H9 (cell line): ENCODE data around the gene ASL. TPM values are rescaled to one million over a fixed set of nuclear protein-coding genes. Genes with fewer than 3 reads are reported as not detected.
A peak's percentile ranks its signal among the peaks of the same experiment; 100 is the strongest.

ENCODE experiments used
- DNase-seq: peaks from one replicate; pipeline ENCODE4 v3.0.0-alpha.2; 2017
- H2AFZ ChIP-seq: one replicate; pipeline ENCODE4 v1.6.1; 2013; ENCODE audit warnings: mild to moderate bottlenecking, low read length, control low read depth, moderate library complexity
- H2AK5ac ChIP-seq: 2 replicates; pipeline ENCODE4 v1.6.1; 2013; ENCODE audit warnings: low read length, control low read depth, mixed read lengths; ENCODE audit not compliant: insufficient read length
- H2BK120ac ChIP-seq: one replicate; pipeline ENCODE4 v1.6.1; 2013; ENCODE audit warnings: low read depth, mild to moderate bottlenecking, low read length, control low read depth, inconsistent platforms; ENCODE audit not compliant: poor library complexity, severe bottlenecking
- H2BK12ac ChIP-seq: 2 replicates; pipeline ENCODE4 v1.6.1; 2013; ENCODE audit warnings: low read length, control low read depth, mixed read lengths, low read depth; ENCODE audit not compliant: insufficient read length
- H2BK15ac ChIP-seq: 2 replicates; pipeline ENCODE4 v1.6.1; 2013; ENCODE audit warnings: low read depth, low read length, control low read depth
- H2BK20ac ChIP-seq: one replicate; pipeline ENCODE4 v1.6.1; 2013; ENCODE audit warnings: low read depth, mild to moderate bottlenecking, low read length, control low read depth, inconsistent platforms; ENCODE audit not compliant: poor library complexity, severe bottlenecking
- H2BK5ac ChIP-seq: 2 replicates; pipeline ENCODE4 v1.6.1; 2013; ENCODE audit warnings: low read length, control low read depth, mixed read lengths; ENCODE audit not compliant: insufficient read length
- H3K14ac ChIP-seq: 2 replicates; pipeline ENCODE4 v1.6.1; 2013; ENCODE audit warnings: low read length, control low read depth; ENCODE audit not compliant: insufficient read depth
- H3K18ac ChIP-seq: 2 replicates; pipeline ENCODE4 v1.6.1; 2013; ENCODE audit warnings: low read depth, mild to moderate bottlenecking, mixed read lengths, low read length, control low read depth; ENCODE audit not compliant: insufficient read length
- H3K23ac ChIP-seq: 2 replicates; pipeline ENCODE4 v1.6.1; 2013; ENCODE audit warnings: low read length, control low read depth, mixed read lengths, low read depth; ENCODE audit not compliant: insufficient read length
- H3K23me2 ChIP-seq: 2 replicates; pipeline ENCODE4 v1.6.1; 2013; ENCODE audit warnings: low read depth, mild to moderate bottlenecking, mixed read lengths, low read length, control low read depth; ENCODE audit not compliant: insufficient read length, poor library complexity, severe bottlenecking
- H3K27ac ChIP-seq: 2 replicates; pipeline ENCODE4 v1.5.1; 2013; ENCODE audit warnings: low read length, control low read depth, mixed read lengths, low read depth; ENCODE audit not compliant: insufficient read length
- H3K27me3 ChIP-seq: 2 replicates; pipeline ENCODE4 v1.6.1; 2013; ENCODE audit warnings: low read length, control low read depth, inconsistent platforms; ENCODE audit not compliant: insufficient read depth
- H3K4ac ChIP-seq: 2 replicates; pipeline ENCODE4 v1.6.1; 2013; ENCODE audit warnings: low read depth, mild to moderate bottlenecking, control low read depth, inconsistent platforms, low read length, moderate library complexity
- H3K4me1 ChIP-seq: 2 replicates; pipeline ENCODE4 v1.6.1; 2013; ENCODE audit warnings: low read length, control low read depth, inconsistent platforms; ENCODE audit not compliant: insufficient read depth
- H3K4me2 ChIP-seq: 2 replicates; pipeline ENCODE4 v1.6.1; 2013; ENCODE audit warnings: low read length, control low read depth, mixed read lengths; ENCODE audit not compliant: insufficient read length, insufficient read depth
- H3K56ac ChIP-seq: 2 replicates; pipeline ENCODE4 v1.6.1; 2013; ENCODE audit warnings: low read depth, mild to moderate bottlenecking, mixed read lengths, low read length, control low read depth; ENCODE audit not compliant: insufficient read length
- H3K79me1 ChIP-seq: 2 replicates; pipeline ENCODE4 v1.6.1; 2013; ENCODE audit warnings: low read depth, mild to moderate bottlenecking, moderate library complexity, low read length, control low read depth, inconsistent platforms; ENCODE audit not compliant: insufficient read depth, poor library complexity, severe bottlenecking
- H3K79me2 ChIP-seq: 2 replicates; pipeline ENCODE4 v1.6.1; 2013; ENCODE audit warnings: low read length, control low read depth, inconsistent platforms; ENCODE audit not compliant: insufficient read depth
- H3K9ac ChIP-seq: 2 replicates; pipeline ENCODE4 v1.6.1; 2013; ENCODE audit warnings: low read length, control low read depth, mixed read lengths; ENCODE audit not compliant: insufficient read length; ENCODE audit errors: extremely low read depth
- H3K9me3 ChIP-seq: one replicate; pipeline ENCODE4 v1.6.1; 2013; ENCODE audit warnings: low read depth, low read length, inconsistent platforms; ENCODE audit not compliant: control insufficient read depth
- H3T11ph ChIP-seq: one replicate; pipeline ENCODE4 v1.6.1; 2013; ENCODE audit warnings: mild to moderate bottlenecking, low read length, control low read depth, inconsistent platforms
- H4K20me1 ChIP-seq: one replicate; pipeline ENCODE4 v1.6.1; 2013; ENCODE audit not compliant: control insufficient read depth, insufficient read length, insufficient read depth
- H4K5ac ChIP-seq: 2 replicates; pipeline ENCODE4 v1.6.1; 2013; ENCODE audit warnings: low read depth, mild to moderate bottlenecking, mixed read lengths, low read length, control low read depth; ENCODE audit not compliant: insufficient read length
- H4K8ac ChIP-seq: replicated peaks from 2 replicates; pipeline ENCODE4 v1.6.1; 2013; ENCODE audit warnings: low read length, control low read depth, mixed read lengths, low read depth; ENCODE audit not compliant: insufficient read length
- H4K91ac ChIP-seq: 2 replicates; pipeline ENCODE4 v1.6.1; 2013; ENCODE audit warnings: low read depth, mild to moderate bottlenecking, moderate library complexity, mixed read lengths, low read length, control low read depth; ENCODE audit not compliant: insufficient read length
- H3K27ac Mint-ChIP-seq, 3 experiments: 2 replicates in 2 of 3; 3 replicates in 1 of 3; pipeline ENCODE4 v1.8.0; 2020 to 2021; ENCODE audit warnings: mixed read lengths in 3 of 3, mild to moderate bottlenecking in 1 of 3, moderate library complexity in 1 of 3
- H3K27me3 Mint-ChIP-seq: 2 replicates; pipeline ENCODE4 v1.8.0; 2021; ENCODE audit warnings: low read depth, mild to moderate bottlenecking, moderate library complexity, mixed read lengths
- H3K36me3 Mint-ChIP-seq, 3 experiments: 2 replicates in 2 of 3; 3 replicates in 1 of 3; pipeline ENCODE4 v1.8.0; 2020 to 2021; ENCODE audit warnings: low read depth in 3 of 3, mixed read lengths in 3 of 3; ENCODE audit not compliant: insufficient read depth in 1 of 3
- H3K4me1 Mint-ChIP-seq, 2 experiments: 2 replicates each; pipeline ENCODE4 v1.8.0; 2020; ENCODE audit warnings: mixed read lengths in 2 of 2
- H3K4me3 Mint-ChIP-seq, 2 experiments: 2 replicates in 1 of 2; 3 replicates in 1 of 2; pipeline ENCODE4 v1.8.0; 2020 to 2021; ENCODE audit warnings: mild to moderate bottlenecking in 2 of 2, mixed read lengths in 2 of 2, moderate library complexity in 1 of 2
- H3K9me3 Mint-ChIP-seq, 2 experiments: 2 replicates in 1 of 2; 3 replicates in 1 of 2; pipeline ENCODE4 v1.8.0; 2020; ENCODE audit warnings: mild to moderate bottlenecking in 2 of 2, mixed read lengths in 2 of 2, moderate library complexity in 1 of 2
- CTCF ChIP-seq: fragments of 200-600 bp; sonication (generic); conservative IDR thresholded peaks from 3 replicates; pipeline ENCODE4 v1.8.0; 2021; ENCODE audit warnings: antibody characterized with exemption, mild to moderate bottlenecking
- WGBS: extraction: QIAGEN DNeasy Blood & Tissue Kit; methylation state at CpG from one replicate; pipeline ENCODE4 v1.1.7; 2013; ENCODE audit warnings: missing lambda C conversion rate, low lambda C conversion rate, mixed read lengths; ENCODE audit not compliant: insufficient read length; ENCODE audit errors: extremely low coverage; 5-methylcytosine and 5-hydroxymethylcytosine counted together
- total RNA-seq: library from RNA; stranded (reverse); gene quantifications from 2 replicates; pipeline ENCODE4 v1.2.1, GENCODE V29; 2021

The ASL gene
- total RNA-seq, 1 experiment from 2014 or later: 30.7 TPM

DNA sequence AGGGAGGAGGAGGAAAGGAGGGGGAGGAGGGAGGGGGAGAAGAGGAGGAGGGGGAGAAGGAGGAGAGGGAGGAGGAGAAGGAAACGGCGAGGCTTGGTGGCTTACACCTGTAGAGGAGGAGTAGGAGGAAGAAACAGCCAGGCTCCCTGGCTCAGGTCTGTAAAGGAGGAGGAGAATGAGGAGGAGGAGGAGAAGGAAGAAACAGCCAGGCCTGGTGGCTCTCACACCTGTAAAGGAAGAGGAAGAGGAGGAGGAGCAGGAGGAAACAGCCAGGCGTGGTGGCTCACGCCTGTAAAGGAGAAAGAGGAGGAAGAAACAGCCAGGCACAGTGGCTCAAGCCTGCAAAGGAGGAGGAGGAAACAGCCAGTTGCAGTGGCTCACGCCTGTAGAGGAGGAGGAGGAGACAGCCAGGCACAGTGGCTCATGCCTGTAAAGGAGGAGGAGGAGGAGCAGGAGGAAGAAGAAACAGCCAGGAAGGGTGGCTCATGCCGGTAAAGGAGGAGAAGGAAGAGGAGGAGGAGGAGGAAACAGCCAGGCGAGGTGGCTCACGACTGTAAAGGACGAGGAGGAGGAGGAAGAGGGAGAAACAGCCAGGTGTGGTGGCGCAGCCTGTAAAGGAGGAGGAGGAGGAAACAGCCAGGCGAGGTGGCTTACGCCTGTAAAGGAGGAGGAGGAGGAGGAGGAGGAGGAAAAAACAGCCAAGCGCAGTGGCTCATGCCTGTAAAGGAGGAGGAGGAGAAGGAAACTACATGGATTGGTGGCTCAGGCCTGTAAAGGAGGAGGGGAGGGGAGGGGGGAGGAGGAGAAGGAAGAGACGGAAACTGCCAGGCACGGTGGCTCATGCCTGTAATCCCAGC is 24.2 kb downstream of the ASL start:
- no peaks in the 10 kb centered on the region for H3K27me3 Mint-ChIP-seq
- no peak overlapping the region for H3K27ac ChIP-seq
- H3K4me3 Mint-ChIP-seq: peak overlapping the region; percentile 55 to 77

More for the DNA sequence above, 24.2 kb downstream of the ASL start:
- no peaks in the 10 kb centered on the region for H3K23me2 ChIP-seq
- Mint-ChIP-seq H3K9me3 (peaks cover 0 to 2% of the 10 kb centered on the region in 2 experiments; a peak in 1 of 5 replicates), H3K27ac (peak overlapping the region; percentile 87 to 94 (median 94)), H3K4me1 (peaks cover 5 to 9% of the 10 kb centered on the region in 2 experiments; a peak in 3 of 4 replicates), H3K36me3 (no peaks in the 10 kb centered on the region; a peak in 1 of 7 replicates)
- no peaks in the 10 kb centered on the region for H3K79me2 ChIP-seq
- no peak overlapping the region for H4K91ac ChIP-seq
- H2BK12ac ChIP-seq: no peak overlapping the region
- H4K5ac ChIP-seq: no peak overlapping the region
- no peak overlapping the region for H4K8ac ChIP-seq
- H3K9ac ChIP-seq: no peak overlapping the region
- H3K23ac ChIP-seq: no peak overlapping the region
- peak overlapping the region; percentile 32 for H3K18ac ChIP-seq
- H3K4me1 ChIP-seq: no peaks in the 10 kb centered on the region
- no peak overlapping the region for H2AK5ac ChIP-seq
- peak; percentile 82 for DNase-seq
- H3K56ac ChIP-seq: no peak overlapping the region
- no peak overlapping the region for H2BK120ac ChIP-seq
- no peaks in the 10 kb centered on the region for H4K20me1 ChIP-seq
- H3K79me1 ChIP-seq: no peaks in the 10 kb centered on the region
- no peak overlapping the region for H2BK5ac ChIP-seq
- no peaks in the 10 kb centered on the region for H3K9me3 ChIP-seq
- peak overlapping the region; percentile 10 for H3K4me2 ChIP-seq
- no peak overlapping the region for H2BK20ac ChIP-seq
- no peak overlapping the region for H2AFZ ChIP-seq
- H3K27me3 ChIP-seq: no peaks in the 10 kb centered on the region
- TF ChIP-seq CTCF: no peak
- no peak overlapping the region for H3K4ac ChIP-seq
- H2BK15ac ChIP-seq: no peak overlapping the region
- no peak overlapping the region for H3T11ph ChIP-seq
- peak overlapping the region; percentile 47; the same call in 1 of the 2 replicates for H3K14ac ChIP-seq
- no CpG with 5 or more reads among the region's 15 CpGs for WGBS
